Glutamatergic neuron (in vitro differentiated cells): ENCODE data around the gene PCDH9. TPM values are rescaled to one million over a fixed set of nuclear protein-coding genes. Genes with fewer than 3 reads are reported as not detected.

ENCODE experiments used
- DNase-seq: peaks from one replicate; pipeline ENCODE4 v3.0.0; 2022
- H3K27ac Mint-ChIP-seq: one replicate; pipeline ENCODE4 v1.8.0; 2020; ENCODE audit warnings: mild to moderate bottlenecking, mixed read lengths, inconsistent platforms; ENCODE audit not compliant: unreplicated experiment
- H3K27me3 Mint-ChIP-seq: one replicate; pipeline ENCODE4 v1.8.0; 2020; ENCODE audit warnings: mild to moderate bottlenecking, moderate library complexity, mixed read lengths, inconsistent platforms; ENCODE audit not compliant: unreplicated experiment
- H3K36me3 Mint-ChIP-seq: one replicate; pipeline ENCODE4 v1.8.0; 2020; ENCODE audit warnings: mild to moderate bottlenecking, mixed read lengths, inconsistent platforms; ENCODE audit not compliant: unreplicated experiment
- H3K4me1 Mint-ChIP-seq: one replicate; pipeline ENCODE4 v1.8.0; 2020; ENCODE audit warnings: mild to moderate bottlenecking, low read depth, mixed read lengths, inconsistent platforms; ENCODE audit not compliant: unreplicated experiment
- H3K4me3 Mint-ChIP-seq: one replicate; pipeline ENCODE4 v1.8.0; 2020; ENCODE audit warnings: mild to moderate bottlenecking, mixed read lengths, inconsistent platforms; ENCODE audit not compliant: unreplicated experiment
- H3K9me3 Mint-ChIP-seq: one replicate; pipeline ENCODE4 v1.8.0; 2020; ENCODE audit warnings: mild to moderate bottlenecking, moderate library complexity, mixed read lengths, inconsistent platforms; ENCODE audit not compliant: unreplicated experiment
- CTCF ChIP-seq: fragments of 200-600 bp; sonication (generic); IDR thresholded peaks from one replicate; pipeline ENCODE4 v1.5.0; 2021; ENCODE audit not compliant: partially characterized antibody, unreplicated experiment
- total RNA-seq: library from RNA; stranded (reverse); fragmentation: NEBNext Ultra II Directional; extraction: Animal tissue kit (Norgen Biotek cat#: 25700); gene quantifications from one replicate; pipeline ENCODE4 v1.2.1, GENCODE V29; 2021; ENCODE audit not compliant: unreplicated experiment

The PCDH9 gene
- total RNA-seq, 1 donor from 2014 or later: 43.3 TPM

GRCh38 chr13:66567899-66568612 is 662.1 kb downstream of the PCDH9 start:
- Mint-ChIP-seq H3K36me3 (peaks cover 6% of the 10 kb centered on the region), H3K27ac (no peak overlapping the region)
- no peak for TF ChIP-seq CTCF

GRCh38 chr13:66565279-66565678 is 664.9 kb downstream of the PCDH9 start:
- Mint-ChIP-seq H3K4me1 (no peaks in the 10 kb centered on the region), H3K36me3 (peaks cover 6% of the 10 kb centered on the region), H3K9me3 (peaks cover 4% of the 10 kb centered on the region)

More at GRCh38 chr13:66567899-66568612, 662.1 kb downstream of the PCDH9 start:
- H3K4me1 Mint-ChIP-seq: no peaks in the 10 kb centered on the region
- DNase-seq: no peak
- H3K9me3 Mint-ChIP-seq: peaks cover 1% of the 10 kb centered on the region
- H3K4me3 Mint-ChIP-seq: no peak overlapping the region
- no peaks in the 10 kb centered on the region for H3K27me3 Mint-ChIP-seq

GRCh38 chr13:66563076-66563475 is 667.1 kb downstream of the PCDH9 start:
- Mint-ChIP-seq H3K27me3 (peaks cover 2% of the 10 kb centered on the region), H3K9me3 (peaks cover 2% of the 10 kb centered on the region), H3K27ac (no peak overlapping the region), H3K4me3 (no peak overlapping the region), H3K4me1 (no peaks in the 10 kb centered on the region), H3K36me3 (peaks cover 6% of the 10 kb centered on the region)
- DNase-seq: no peak
- no peak for TF ChIP-seq CTCF

More at GRCh38 chr13:66565279-66565678, 664.9 kb downstream of the PCDH9 start:
- Mint-ChIP-seq H3K27me3 (peaks cover 2% of the 10 kb centered on the region), H3K4me3 (no peak overlapping the region), H3K27ac (no peak overlapping the region)
- no peak for TF ChIP-seq CTCF
- DNase-seq: no peak

GRCh38 chr13:66562054-66562453 is 668.1 kb downstream of the PCDH9 start:
- Mint-ChIP-seq H3K9me3 (peaks cover 2% of the 10 kb centered on the region), H3K4me1 (no peaks in the 10 kb centered on the region), H3K4me3 (no peak overlapping the region), H3K27me3 (peaks cover 2% of the 10 kb centered on the region), H3K27ac (no peak overlapping the region), H3K36me3 (peaks cover 6% of the 10 kb centered on the region)
- TF ChIP-seq CTCF: no peak
- no peak for DNase-seq

- Mint-ChIP-seq H3K27ac (no peak overlapping the region), H3K4me3 (no peak overlapping the region), H3K27me3 (peaks cover 2% of the 10 kb centered on the region), H3K4me1 (no peaks in the 10 kb centered on the region), H3K36me3 (peaks cover 6% of the 10 kb centered on the region), H3K9me3 (peaks cover 4% of the 10 kb centered on the region)
- DNase-seq: no peak
- TF ChIP-seq CTCF: no peak
These were observed 669.1 kb downstream of the PCDH9 start for GRCh38 chr13:66560991-66561390.
